GM19240 (cell line): ENCODE measurements around the gene TREM1.
"Not testable (repeated sequence)": the region's sequence is repeated elsewhere in the genome, so short reads cannot be mapped to it uniquely, and the experiment has no call there.

Source experiments
- DNase-seq: peaks from one replicate; pipeline ENCODE4 v3.0.0; 2011; ENCODE audit warnings: low spot score; ENCODE audit not compliant: insufficient read length

Gene TREM1

GRCh38 chr6:41258196-41258493 lies 28.3 kb downstream of the TREM1 start:
- DNase-seq = no peak

- DNase-seq = no peak
Observed at GRCh38 chr6:41257369-41258195, 28.9 kb downstream of the TREM1 start.

DNA sequence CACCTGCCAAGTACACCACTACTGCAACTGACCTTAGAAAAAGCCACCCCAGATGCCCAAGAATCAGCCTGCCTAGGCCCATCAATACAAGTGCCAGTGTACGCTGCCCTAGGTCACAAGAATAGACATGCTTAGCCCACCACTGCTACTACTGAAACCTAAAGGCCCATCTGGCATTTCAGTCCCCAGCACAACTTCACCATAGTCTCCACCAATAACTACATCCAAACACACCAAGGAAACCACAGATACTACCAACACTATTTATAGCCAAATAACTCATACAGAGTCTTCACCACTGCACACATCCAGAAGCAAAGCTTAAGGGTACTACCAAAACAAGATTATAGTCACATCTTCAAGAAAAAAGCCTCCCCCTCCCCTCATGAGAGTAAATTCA lies 30.1 kb downstream of the TREM1 start:
- no peak for DNase-seq

DNA sequence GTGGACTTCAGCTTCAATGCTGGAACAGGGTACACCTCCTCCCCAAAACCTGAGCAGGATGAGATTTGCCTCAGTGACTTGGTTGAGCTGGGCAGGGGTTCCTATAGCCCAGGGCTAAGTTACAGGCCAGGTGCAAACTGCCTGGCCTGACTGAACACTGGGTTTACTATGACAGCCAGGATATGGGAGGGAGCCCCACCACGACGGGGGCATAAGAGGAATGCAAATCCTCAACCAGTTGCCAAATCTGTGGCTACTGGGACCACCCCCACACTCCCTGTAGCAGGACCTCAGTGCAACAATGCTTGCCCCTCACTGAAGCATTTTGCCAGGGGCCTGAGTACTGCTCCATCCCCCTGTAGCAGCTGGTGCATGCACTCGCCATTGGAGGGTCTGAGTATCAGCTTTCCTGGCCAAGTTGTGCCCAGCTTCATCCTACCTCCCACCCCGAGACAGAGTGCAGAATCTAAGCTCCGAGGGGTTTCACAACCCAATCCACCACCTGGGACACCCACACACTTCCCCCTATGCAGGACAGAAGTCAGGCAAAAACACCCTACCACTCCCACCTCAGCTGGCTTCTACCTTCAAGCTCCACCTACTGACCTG lies 30.7 kb downstream of the TREM1 start:
- DNase-seq = no peak

GRCh38 chr6:41255110-41255509 lies 31.4 kb downstream of the TREM1 start:
- no peak for DNase-seq

- no peak for DNase-seq
Observed at GRCh38 chr6:41252401-41253169, 33.9 kb downstream of the TREM1 start.

DNA sequence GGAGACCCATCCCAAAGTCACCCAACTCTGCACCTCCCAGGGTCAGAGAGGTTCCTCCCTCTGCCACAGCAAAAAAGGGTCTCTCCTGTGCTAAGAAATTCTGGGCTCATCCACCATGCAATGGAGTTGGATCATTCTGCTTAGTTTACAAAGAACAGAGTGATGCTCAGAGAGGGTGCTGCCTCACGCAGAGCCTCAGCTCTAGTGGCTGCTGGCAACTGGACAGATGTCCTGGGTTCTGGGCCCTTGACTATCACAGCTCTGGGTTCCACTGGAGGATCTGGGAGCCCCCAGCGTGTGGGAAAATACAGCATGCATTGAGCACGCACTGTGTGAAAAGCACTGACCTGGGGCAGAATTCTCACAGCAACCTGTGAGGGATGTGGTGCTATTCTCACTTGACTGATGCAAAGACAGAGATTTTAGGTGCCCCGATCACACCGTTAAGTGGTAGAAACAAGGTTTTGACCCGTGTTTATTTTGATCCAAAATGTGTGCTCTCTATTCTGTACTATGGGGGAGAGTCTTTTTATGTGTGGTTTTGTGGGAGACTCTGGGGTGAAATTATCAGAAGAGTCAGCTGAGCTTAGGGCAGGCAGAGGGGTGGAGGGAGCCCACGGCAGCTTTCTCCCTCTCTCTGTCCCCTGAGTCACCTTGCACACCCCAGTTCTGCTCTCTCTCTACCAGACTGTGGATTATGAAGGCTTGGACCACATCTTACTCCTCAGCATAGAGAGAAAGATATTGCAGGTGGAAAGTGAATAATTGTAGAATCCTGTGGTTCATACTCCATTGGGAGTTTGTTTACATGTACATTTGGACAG lies 38.4 kb downstream of the TREM1 start:
- DNase-seq = no peak

DNA sequence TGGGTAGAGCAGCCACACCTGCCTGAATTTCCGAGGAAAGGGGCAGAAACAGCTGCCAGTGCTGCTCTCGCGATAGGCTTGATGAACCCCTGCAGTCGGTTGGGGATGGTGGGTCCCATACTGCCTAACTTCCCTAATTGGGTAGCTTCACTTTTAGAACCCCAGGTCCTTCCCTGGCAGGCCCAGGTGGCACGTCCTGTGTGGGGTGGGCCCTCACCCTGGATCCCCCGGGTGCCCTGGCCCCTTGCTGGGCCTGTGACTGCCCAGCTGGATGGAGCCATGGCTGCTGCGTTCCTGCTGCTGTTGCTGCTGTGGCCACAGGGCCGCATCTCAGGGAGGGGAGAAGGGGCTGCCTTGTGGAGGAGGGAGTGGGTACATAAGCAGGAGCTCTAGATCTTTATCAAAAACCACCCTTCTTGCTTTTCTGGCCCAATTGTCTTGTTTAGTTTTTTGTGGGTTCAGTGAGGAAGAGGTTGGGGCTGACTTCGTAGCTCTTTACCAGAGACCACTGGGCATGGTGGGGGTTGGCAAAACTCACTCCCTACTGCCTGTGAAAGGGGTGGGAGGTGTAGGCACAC lies 39.1 kb downstream of the TREM1 start:
- DNase-seq = no peak

DNA sequence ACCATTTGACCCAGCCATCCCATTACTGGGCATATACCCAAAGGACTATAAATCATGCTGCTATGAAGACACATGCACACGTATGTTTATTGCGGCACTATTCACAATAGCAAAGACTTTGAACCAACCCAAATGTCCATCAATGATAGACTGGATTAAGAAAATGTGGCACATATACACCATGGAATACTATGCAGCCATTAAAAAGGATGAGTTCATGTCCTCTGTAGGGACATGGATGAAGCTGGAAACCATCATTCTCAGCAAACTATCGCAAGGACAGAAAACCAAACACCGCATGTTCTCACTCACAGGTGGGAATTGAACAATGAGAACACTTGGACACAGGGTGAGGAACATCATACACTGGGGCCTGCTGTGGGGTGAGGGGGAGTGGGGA lies 40.0 kb downstream of the TREM1 start:
- DNase-seq = not testable (repeated sequence)

DNA sequence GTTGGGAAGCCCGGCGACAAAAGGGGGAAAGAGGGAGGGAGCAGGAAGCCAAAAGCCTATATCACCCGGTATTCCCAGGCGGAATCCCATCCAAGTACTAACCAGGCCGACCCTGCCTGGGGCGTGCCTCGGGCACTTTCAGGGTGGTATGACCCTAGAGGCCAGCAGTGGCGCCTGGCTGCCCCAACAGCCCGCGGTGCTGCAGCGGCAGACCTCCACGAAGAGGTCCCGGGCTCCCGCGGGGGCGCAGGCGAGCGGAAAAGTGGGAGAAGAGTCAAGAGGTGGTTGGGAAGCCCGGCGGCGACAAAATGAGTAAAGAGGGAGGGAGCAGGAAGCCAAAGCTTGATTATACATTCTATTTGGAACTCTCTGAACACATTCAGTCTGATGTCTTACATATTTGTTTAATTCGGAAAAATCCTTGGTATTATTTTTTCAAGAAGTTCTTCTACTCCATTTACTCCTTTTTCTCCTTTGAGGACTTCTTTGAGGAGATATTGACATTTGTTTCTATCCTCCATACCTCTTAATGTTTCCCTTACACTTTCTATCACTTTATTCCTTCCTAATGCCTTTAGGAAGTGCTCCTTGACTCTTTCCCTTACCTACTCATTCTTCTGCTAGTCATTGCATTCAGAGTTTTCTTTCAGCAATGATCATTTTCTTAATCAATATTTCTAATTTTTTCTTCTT lies 46.9 kb downstream of the TREM1 start:
- DNase-seq = no peak

DNA sequence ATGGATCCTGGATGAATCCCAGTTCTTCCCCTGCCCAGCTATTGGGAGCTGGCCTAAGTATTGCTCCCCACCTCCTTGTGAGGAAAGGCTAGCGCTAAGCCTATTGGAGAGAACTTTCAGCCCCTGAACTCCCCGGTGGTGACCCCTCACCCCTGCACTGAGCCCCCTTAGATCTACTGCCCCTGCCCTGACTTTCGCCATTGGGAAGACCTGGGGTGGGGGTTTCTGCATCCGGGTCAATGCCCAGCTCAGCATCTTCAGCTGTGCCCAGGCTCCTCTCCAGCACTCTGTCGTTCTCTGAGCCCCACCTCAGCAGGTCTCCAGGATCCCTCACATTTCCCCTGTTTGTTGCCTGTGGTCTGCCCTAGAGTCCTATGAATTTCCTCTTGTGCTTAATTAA lies 49.4 kb downstream of the TREM1 start:
- DNase-seq = no peak

DNA sequence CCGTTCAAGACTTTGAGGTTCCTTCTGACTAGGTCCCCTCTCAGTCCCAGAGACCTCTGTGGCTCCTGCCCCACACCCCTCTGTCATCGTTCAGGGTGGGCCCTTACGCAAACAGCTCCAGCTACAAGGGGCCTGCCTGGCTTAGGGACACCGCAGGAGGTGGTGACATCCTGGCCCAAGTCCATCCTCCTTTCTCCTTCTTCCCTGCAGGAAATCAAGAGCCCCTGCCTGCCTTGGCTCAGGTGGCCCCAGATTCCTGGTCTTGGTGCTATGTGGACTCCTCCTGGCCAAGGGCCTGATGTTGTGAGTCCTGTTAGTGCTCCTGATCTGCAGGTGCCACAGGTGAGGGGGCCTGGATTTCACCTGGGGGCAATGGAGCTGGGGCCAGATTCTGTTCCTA lies 50.2 kb downstream of the TREM1 start:
- no peak for DNase-seq

GRCh38 chr6:41232667-41233066 lies 53.8 kb downstream of the TREM1 start:
- no peak for DNase-seq

DNA sequence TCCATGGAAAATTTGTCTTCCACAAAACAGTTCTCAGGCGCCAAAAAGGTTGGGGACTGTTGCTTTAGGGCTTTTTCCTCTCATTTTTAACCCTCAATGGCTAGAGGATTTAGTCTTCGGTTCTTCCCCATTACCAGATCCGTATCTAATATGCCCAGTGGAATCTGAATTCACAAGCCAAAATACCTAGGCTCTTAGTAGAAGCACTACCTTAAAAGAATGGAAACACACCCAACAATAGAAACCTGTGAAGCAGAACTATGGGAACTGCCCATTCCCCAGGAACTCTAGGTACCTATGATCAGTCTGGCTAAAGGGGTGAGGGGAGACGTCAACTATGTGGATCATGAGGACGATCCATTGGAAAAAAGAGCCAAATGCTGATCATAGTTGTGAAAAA lies 55.2 kb downstream of the TREM1 start:
- DNase-seq = no peak

DNA sequence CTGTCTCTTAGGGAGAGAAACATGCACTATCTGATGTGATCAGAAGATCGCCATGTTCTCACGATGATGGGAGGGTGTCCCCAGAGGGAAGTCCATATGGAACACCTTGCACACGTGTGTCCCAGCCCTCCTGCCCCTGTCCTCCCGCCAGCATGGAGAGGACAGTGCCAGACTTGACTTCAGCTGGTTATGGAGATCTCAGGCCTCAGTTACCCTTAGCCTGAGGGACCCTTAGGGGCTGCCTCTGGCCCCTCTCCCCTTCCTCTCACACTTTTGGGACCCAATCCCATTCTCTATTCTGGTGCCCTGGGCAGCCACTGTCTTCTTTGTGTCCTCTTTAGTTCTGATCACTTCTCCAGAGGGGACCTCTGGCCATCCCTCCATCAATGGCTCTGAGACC lies 56.8 kb downstream of the TREM1 start:
- no peak for DNase-seq

DNA sequence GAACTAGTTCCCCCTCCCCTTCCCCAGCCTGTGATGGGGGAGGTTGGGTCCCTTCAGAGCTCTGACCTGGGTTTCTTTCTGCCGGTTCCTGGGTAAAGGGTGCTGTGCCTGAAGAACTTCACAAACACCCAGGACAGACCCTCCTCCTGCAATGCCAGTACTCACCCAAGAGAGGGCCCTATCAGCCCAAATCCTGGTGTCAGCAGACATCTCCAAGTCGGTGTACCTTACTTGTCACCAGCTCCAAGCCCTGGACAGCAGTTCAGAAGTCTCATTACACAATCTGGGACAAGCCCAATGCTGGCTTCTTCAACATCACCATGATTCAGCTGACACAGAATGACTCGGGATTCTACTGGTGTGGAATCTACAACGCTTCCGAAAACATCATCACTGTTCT lies 57.9 kb downstream of the TREM1 start:
- DNase-seq = no peak

- no peak for DNase-seq
Observed at GRCh38 chr6:41228096-41228495, 58.4 kb downstream of the TREM1 start, which contains the start of gene TREML4. TSS of gene TREML4 (plus strand) at chr6:41228349. CDS start at chr6:41228428, 79 bp downstream.

GRCh38 chr6:41226752-41227151 lies 59.7 kb downstream of the TREM1 start:
- no peak for DNase-seq

- DNase-seq = no peak
Observed at GRCh38 chr6:41224800-41225199, 61.7 kb downstream of the TREM1 start.
